Activated gamma-delta T cell treated with Interleukin-2 at 50 U/mL for 16 hours (primary cell): Measurements from ENCODE around the gene MAP1LC3A.

Experiments
- DNase-seq: peaks from one replicate; pipeline ENCODE4 v3.0.0-alpha.2; 2020

Gene MAP1LC3A

DNA sequence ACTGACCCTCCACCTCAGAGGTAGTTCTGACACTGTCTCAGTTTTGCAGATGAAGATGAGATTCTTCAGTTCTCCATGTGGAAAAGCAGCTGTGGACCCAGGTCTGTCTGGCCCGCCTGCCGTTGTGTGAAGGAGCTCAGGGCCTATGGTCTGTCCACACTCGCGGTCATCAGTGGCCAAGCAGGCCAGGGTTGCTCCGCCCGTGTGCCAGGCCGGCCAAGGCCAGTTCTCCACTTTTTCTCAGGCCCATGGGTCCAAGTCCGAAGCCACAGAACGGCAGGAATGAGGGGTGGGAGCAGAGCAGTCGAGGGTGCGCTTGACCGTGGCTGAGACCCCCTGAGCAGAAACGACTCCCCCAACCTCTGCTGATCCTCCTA lies 8.6 kb upstream of the MAP1LC3A start:
- DNase-seq: no peak

DNA sequence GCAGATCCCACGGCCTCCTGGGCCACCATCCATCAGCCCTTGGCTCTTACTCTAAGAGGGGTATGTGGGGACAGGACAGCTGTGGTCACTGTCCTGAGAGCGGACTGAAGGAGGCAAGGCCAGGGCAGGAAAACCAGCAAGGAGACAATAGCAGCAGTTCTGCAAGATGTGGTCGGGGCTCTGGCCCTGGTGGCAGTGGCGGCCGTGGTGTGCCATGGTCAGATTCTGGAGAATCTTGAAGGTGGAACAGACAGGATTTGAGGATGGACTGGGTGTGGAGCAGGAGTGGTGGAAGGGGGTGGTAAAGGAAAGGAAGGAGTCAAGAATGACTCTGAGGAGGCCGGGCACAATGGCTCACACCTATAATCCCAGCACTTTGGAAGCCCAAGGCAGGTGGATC lies 5.9 kb upstream of the MAP1LC3A start:
- no peak for DNase-seq

DNA sequence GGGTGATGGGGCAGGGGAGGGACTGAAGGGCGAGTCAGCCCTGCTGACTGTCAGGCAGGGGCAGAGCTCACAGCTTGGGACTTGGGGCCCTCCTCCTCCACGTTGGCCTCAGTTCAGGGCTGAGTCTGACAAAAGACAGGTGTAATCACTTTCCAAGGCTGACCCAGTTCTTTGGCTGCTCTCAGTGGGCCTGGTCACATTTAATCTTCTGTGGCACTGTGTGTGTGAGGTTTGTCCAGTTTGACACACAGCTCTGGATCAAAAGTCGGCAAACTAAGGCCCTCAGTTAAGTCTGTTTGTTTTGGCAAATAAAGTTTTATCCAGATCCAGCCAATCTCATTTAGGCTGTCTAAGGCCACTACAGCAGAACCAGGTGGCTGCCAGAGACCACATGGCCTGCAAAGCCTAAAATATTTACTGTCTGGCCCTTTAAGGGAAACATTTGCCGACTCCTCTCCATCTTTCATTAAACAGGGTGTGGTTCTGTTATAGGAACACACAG lies 5.1 kb upstream of the MAP1LC3A start:
- DNase-seq: no peak

DNA sequence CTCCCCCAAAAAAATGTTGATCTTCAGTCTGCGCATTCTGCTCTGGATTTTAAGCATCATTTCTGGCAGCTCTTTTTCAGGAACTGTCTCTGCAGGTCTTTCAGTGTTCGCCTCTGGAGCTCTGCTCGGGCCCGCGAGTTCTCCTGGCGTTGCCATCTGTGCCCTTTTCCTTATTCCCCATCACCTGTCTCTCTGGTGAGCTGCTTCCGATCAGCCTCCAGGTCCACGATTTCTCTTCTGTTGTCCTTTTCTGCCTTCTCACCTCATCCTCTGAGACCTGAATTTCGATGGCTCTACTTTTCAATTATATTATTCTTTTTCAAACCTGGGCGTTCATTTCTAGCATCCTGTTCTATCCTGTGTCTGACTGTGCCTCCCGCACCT lies 590 bp upstream of the MAP1LC3A start:
- DNase-seq: no peak

DNA sequence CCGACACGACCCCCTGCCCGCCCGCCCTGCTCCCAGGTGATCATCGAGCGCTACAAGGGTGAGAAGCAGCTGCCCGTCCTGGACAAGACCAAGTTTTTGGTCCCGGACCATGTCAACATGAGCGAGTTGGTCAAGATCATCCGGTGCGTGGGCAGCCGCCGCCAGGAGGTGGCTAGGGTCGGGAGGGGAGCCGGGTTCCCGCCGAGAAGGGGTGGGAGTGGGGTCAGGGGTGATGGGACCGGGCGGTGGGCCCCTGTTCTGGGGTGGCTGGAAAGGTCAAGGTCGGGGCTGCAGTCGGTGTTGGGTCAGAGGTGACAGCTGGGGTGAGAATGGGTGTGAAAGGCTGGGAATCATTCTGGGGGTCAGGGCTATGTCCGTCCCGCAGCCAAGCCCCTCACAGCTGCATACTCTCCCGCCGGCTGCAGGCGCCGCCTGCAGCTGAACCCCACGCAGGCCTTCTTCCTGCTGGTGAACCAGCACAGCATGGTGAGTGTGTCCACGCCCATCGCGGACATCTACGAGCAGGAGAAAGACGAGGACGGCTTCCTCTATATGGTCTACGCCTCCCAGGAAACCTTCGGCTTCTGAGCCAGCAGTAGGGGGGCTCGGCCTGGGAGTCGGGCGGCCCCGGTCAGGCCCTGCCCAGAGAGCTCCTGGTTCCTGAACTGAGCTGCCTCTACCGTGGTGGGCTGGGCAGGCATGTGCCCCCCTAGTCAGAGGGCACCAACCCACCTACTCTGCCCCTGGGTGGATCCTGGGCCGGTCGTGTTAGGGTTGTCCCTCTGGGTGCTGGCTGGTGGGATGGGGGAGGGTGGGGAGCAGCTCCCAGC lies 1.0 kb downstream of the MAP1LC3A start:
- DNase-seq: no peak

DNA sequence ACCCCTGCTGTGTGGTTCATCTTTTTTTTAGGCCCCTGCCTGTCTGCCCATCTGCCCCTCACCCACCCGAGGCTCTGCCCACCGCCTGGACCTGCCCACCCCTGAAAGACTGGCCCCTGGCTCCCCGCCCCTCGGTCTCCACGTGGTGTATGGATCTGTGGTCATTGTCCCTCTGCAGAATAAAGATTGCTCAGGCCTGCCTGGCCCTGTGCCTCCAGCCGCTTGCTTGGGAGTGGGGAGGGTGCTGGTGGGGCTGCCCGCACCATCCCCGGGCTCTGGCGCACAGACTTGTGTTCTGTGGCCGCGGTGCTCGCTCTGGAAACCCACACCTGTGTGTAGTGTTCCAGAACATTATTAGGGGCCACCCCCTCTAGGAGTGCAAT lies 1.6 kb downstream of the MAP1LC3A start:
- no peak for DNase-seq

DNA sequence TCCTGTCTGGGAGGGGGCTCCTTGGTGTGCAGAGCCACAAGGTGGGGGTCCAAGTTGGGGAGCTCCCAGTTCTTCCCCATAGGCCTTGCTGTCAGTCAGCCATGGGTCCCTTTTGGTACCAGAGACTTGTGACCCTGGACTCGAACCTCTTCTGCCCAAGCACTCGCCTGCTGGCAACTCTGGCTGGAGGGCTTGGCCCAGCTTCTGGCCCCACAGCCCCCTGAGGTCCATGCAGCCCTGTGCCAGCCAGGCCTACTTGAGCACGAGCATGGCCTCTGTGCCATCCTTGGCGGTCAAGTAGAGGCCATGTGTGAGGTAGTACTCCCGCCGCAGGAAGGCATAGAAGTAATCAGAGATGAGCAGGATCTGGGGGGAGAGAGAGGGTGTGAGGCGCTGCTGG lies 2.1 kb downstream of the MAP1LC3A start:
- DNase-seq: no peak

DNA sequence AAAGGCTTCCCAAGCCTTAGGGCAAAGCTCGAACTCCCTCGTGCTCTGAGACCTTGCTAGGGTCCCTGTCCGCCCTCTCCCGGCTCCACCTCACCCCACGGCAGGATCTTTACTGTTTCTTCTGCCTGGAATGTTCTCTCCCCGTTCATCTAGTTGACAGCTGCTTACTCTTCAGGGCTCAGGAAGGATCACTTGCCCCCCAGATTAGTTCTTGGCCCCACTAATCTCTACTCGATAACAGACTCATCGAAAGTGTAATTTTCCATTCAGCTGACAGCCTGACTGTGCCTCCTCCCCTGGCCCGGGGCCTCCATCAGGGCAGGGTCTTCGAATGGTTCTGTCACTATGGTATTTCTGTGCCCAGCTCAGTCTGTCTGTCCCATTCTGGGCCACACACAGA lies 3.1 kb downstream of the MAP1LC3A start:
- no peak for DNase-seq

DNA sequence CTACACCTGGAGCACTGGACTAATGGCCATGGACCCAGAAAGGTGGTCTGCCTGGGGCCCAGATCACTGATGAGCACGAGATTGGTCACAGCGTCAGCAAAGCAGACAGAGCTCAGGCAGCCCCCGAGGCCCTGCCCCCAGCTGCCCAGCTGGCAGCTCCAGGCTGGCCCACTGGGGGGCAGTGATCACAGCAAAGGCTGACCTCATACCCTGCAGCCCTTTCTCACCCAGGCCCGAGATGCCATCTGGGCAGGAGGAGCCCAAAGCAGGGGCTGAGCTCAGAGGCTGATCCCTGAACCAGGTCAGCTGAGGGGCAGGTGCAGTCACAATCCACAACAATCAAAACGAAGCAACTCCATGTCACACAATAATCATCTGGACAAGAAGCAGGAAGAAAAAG lies 4.1 kb downstream of the MAP1LC3A start:
- DNase-seq: no peak

DNA sequence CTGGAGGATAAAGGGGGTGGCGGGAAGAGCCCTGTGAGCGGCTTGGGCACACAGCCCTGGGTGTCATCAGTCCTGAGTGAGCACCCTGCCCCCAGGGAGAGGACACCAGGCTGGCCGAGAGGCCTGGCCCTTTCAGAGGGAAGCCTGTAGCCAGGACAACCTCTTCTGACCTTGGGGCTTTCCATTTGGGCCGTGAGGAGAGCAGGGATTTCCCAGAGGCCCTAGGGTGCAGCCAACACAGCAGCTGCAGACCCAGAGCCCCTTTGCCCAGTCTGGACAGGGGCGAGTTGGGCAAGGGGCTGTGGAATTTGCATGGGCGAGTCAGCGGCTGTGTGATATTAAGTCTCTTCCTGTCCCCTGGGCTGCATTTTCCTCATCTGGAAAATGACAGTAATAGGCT lies 6.3 kb downstream of the MAP1LC3A start:
- no peak for DNase-seq

DNA sequence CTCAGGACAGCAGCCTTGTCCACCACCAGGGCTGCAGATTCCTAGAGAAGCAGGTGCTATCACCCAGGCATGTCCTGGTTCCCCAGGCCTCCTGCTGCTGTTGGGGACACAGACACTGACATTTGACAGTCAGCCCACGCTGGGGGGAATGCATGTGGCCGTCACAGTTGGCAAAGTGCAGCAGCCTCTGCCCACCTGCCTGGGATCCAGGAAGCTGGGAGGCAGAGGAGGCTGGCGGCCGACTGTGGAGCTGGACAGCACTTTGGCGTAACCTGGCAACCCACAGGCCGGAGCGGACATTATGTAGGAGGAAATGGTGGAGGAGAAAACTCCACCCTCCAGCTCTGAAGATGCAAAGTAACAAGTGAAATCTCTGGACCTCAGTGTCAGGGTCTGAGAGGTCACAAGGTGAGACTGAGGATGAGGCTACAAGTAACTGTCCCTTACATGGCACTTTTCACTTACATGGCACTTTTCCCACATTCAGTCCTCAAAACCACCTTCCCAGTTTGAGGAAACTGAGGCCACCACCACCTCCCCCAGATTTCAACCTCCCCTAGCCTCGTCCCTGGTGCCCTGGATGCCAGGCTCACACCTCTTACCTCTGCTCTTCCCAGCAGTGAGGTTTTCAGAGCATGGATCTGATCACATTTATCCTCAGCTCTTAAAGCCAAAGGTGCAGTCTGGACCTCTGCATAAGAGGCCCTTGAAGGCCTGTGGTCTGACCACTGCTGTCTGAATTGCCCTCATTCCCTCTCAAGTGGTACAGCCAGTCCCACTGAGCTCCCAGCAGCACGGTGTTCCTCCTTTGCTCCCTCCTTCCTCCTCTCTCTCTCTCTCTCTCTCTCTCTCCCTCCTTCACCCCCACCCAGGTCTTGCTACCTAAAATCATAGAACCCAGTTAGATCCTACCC lies 8.7 kb downstream of the MAP1LC3A start:
- no peak for DNase-seq

DNA sequence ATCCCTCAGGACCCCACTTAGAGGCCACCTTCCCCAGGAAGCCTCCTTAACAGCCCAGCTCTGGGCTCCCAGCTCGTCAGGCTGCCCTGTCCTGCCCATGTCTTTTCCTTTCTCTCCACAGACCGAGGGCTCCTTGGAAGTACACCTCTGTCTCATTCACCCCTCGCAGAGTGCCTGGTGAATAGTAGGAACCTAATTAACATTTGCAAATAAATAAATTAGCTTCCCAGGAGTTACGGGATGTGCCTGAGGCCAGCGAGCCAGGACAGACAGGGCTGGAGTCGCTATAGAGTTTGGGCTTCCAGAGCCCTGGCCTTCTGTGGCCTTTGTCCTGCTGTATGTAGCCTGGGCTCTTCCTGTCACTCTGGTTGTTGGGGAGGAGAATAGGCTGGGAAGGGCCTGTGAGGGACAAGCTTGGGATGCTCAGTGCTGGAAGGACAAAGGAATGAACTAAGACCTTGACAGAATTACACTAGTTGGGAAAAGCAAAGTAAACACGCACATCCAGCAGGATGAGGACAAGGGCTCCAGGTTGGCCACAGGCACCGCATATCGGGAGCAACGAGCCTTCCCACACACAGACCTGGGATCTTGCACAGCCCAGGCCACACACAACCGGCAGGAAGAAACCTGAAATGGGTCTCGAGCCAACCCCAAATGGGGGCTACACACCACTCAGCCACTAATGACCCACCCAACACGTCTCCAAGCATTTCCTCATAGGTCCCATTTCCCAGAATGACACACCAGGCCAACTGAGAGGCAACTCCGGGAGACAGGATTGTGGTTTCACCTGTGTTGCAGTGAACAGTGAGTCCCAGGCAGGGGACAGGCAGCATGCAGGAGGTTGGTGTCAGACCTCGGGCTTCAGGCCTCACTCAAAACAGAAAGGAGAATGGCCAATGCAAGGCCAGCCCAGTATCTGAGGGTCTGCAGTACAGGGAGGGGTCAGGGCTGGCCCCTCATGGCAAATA lies 9.7 kb downstream of the MAP1LC3A start:
- no peak for DNase-seq

DNA sequence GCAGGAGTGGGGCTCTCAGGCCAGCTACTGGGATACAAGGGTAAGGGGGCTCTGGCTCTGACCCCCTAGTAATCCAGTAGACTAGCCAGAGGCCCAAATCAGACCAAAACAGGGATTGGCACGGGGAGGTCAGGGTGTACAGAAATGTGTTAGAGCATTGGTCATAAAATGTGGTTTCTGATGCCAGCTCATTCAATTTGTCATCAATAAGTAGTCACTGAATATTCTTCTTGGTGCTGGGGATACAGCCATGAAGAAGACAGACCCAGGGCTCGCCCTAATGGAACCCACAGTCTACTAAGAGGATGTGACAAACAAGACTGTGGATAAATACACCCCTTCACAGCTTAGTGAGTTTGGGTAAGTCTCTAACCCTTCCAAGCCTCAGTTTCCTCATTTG lies 11.1 kb downstream of the MAP1LC3A start:
- DNase-seq: no peak

DNA sequence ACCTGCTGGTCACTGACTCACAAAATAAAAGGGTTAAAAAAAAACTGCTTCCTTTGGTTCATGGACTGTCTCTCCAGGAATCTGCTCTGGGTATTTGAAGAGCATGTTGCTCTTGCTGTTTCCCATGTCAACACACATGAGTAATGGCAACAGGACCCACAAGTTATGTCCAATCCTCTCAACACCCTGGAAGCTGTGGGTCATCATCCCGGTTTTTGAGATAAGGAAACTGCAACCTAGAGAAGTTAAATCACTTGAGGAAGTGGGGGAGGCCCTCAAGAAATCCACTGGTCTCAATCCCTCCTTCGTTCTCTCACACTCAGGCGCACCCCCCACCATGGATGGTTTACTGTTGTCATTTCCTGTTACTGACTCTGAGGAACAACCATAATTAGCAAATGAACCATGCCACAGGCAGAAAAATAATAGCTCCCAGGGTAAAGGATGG lies 12.4 kb downstream of the MAP1LC3A start:
- DNase-seq: no peak

DNA sequence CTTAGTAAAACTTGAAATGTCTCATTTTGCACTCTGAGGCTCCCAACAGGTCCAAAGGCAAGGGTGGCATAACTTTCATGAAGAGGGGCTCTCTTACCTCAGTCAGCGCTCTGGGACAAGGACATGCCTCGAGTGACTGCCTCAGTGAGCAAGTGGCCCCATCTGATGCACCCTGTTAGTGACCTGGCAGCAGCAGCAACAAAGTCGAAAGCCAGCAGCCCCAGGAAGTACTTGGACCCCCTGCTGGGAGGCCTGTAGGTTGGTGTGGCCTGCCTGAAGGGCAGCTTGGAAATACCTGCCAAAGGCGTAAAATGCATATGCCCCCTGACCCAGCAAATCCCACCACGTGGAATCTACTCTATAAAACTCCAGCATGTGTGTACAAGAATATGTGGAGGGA lies 13.2 kb downstream of the MAP1LC3A start:
- no peak for DNase-seq

DNA sequence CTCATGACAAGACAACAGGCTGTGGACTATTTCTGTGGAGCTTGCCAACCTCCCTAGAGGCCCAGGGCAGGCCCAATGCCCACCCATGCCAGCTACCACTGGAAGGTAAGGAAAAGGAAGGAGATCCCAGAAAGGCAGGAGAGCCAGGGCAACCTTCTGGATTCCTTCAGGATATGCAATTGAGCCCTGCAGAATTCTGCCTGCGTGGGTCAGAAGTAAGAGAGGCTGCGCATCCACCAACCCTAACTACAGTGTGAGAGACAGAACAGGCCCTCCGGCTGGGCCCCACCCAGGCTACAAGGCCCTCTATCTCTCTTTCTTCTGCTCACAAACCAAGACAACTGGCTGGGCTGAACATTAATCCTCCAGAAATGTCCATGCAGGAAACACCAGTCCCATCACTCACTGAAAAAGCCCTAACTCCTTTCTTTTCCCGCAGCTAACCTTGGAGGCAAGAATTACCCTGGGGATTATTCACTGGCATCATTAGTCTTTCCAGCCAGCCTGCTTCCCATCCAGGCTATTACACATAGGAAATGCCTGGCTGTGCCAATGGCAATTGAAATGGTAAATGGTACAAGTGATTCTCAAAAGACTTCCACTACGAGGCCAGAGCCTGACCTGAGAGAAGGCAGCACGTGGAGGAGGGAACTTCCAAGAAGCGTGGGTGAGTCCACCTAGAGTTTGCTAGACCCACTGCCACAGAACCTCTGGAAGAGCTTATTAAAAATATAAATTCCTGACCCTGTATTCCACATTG lies 15.2 kb downstream of the MAP1LC3A start:
- no peak for DNase-seq

DNA sequence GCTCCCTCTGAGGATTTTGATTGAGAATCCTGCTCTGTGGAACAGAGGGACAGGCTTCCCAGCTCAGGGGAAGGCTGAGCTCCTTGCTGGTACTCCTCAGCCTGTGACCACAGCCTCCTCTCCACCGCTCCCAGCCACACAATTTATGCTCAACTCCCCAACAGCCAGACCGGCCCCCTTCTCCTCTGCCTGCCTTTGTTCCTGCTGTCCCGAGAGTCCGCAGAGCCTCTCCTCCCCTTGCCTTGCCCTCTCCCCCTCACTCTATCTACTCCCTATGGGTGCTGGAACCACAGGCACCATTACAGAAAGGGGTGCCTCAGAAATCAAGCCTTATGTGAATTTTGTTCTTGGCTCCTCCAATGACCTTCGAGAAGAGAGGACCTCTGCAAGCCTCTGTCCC lies 15.9 kb downstream of the MAP1LC3A start:
- no peak for DNase-seq

DNA sequence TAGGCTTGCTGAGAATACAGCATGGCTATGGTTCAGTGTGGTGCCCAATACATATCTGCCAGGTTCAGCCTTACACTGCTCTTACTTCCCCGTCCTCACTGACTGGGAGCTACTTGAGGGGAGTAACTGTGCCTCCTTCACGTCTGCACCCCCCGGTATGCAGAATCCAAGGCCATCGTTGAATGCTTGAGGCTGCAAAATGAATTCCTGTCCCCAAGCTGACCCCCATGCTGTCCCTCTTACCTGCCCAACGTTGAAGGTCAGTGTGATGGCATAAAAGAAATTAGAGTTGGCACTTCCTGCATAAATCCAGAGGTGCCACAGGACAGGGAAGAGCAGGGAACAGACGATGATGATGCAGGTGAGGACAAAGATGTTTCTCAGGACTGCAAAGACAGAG lies 16.3 kb downstream of the MAP1LC3A start:
- no peak for DNase-seq

DNA sequence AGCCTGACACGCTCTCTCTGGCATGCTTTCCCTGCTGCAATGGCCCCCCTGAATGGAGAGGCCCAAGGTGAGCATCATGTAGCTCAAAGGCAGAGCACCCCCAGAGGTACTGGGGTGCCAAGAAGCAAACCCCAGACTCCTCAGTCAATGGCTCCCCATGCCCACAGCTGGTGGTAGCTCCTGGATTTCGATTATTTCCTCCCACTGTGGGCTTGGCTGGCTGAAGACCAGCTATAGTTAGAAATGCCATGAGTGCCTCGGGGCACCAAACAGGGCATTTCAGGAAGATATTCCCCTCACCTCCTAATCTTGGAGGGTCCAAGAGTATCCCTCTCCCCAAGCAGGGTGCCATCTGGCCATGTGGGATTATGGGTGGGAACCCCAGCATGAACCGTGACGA lies 16.8 kb downstream of the MAP1LC3A start:
- DNase-seq: no peak

DNA sequence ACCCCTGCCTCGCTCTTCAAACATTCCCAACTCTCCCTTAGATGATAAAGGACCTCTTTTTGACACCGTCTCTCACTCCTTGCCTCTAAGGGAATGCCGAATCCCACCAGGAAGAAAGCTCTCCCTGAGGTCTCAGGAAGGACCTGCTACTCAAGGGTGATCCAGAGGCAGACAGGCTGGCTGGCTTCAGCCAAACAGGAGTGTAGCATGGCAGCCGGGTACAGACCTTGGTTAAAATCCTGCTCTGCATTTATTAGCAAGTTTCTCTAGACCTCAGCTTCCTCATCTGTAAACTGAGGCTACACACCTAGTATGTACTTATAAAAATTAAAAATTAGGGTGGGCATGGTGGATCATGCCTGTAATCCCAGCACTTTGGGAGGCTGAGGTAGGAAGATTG lies 17.2 kb downstream of the MAP1LC3A start:
- no peak for DNase-seq

DNA sequence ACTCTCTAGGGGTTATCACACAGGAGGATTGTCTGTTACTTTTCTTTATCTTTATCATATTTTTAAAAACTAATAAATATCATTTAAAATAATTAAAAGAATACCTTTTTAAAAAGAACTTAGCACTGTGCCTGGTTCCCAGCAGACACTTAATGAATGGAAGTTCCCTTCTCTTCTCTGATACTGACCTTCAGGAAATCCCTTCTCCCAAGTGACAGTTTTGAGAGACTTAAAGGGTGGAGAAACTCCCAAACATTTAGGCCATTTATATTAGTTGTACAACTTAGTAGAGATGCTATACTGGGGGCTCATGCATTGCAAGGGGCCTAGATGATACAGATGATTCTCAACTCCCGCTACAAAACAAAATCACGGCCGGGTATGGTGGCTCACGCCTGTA lies 18.5 kb downstream of the MAP1LC3A start:
- DNase-seq: no peak

DNA sequence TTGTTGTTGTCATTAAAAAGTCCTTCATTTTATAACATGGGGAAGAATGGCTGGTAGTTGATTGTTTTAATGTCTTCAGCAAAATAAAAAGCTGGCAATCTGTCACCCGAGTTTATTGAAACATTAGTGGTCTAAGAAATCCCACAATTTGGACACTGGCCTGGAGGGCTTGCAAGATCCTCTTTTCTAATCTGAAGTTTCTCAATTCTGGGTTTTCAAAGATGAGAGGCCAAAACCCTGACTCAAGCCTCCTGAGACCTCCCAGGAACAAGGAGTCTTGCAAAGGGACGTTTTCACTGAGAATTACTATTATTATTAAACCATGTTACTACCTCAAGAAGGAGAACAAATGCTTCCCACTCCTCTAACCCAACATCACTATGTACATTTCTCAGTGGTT lies 19.5 kb downstream of the MAP1LC3A start:
- no peak for DNase-seq
